ENCODE results near the gene SHANK3.

DNA sequence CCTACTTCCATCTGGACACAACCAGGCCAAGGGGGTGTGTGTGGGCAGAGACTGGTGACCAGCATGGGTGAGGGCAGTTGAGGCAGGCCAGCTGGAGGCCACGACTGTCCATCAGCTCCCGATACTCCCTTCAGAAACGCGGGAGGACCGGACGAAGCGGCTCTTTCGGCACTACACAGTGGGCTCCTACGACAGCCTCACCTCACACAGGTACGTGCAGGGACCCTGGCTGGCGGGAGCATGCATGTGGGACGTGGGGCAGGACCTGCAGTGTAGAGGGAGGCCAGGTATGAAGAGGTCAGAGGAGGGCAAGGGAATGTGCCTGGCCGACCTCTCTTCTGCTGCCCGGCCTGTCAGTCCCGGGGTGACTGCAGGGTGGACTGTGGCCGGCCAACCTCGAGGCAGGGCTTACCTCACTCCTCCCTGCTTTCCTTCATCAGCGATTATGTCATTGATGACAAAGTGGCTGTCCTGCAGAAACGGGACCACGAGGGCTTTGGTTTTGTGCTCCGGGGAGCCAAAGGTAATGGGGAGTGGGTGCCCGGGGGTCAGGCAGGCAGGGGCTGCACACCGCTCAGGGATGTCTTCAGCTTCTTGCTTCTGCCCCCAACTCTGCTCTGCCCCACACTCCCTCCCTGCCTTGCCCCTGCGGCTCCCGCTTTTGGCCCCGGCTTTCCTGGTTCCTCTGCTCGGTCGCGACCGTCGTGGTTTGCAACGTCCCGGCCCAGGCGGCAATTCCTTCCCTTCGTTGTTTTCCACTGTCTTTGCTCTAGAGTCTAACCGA is 31.3 kb downstream of the SHANK3 start:
- TF ChIP-seq POLR2AphosphoS5 (IDR thresholded peaks at IDR 0.05; ENCODE audit: low read depth, low read length) (no peak), SIN3A (IDR thresholded peaks at IDR 0.05; ENCODE audit: borderline replicate concordance, insufficient read depth, low read length) (no peak)
